ENCODE results near the gene FBXO42. TPM values are rescaled to one million over a fixed set of nuclear protein-coding genes. Genes with fewer than 3 reads are reported as not detected.

Gene FBXO42
- total and polyA plus RNA-seq, 2 of the 4 experiments (the other 2 are of a cell fraction) = 12.0 to 18.8 TPM

DNA sequence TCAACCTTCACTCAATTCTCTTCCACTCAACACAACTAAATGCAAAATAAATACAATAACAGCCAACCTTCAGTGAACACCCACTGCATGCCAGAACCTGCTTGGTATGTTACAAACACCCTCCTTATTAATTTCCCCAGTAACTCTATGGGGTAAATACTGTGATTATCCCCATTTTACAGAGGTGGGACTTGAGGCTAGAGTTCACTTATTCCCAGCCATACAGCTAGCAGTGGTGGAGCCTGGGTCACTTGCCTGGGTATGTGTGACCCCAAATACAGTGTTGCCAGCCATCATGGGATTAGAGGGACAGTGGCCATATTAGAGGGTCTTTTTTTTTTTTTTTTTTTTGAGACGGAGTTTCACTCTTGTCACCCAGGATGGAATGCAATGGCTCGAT, 116.9 kb downstream of the FBXO42 start:
- Histone ChIP-seq H4K91ac (ENCODE audit: insufficient read depth, low read depth, low read length) (no peak overlapping the region), H2AK5ac (ENCODE audit: low read depth, low read length) (no peak overlapping the region), H3K4me1 (ENCODE audit: control insufficient read depth, insufficient read depth, low read length) (peaks cover 10% of the 10 kb centered on the region), H3K23ac (ENCODE audit: low read depth, low read length) (no peak overlapping the region), H4K20me1 (ENCODE audit: insufficient read depth, low read length) (no peaks in the 10 kb centered on the region), H3K18ac (ENCODE audit: low read depth, low read length) (no peak overlapping the region), H3K9me3 (ENCODE audit: control insufficient read depth, insufficient read depth, low read length) (no peaks in the 10 kb centered on the region), H2BK120ac (ENCODE audit: low read depth, low read length) (no peak overlapping the region), H3K9ac (ENCODE audit: low read depth, low read length) (no peak overlapping the region), H2AFZ (replicated peaks; ENCODE audit: low read length, poor library complexity) (no peak overlapping the region), H3K36me3 (ENCODE audit: control insufficient read depth, insufficient read depth, low read length) (no peaks in the 10 kb centered on the region), H4K8ac (ENCODE audit: low read depth in 2 of 2, low read length in 2 of 2) (no peak overlapping the region), H3K4me3 (ENCODE audit: insufficient read depth, low read depth, low read length) (no peak overlapping the region), H2AK9ac (replicated peaks; ENCODE audit: low read depth, low read length, poor library complexity) (no peak overlapping the region), H3K9me1 (ENCODE audit: insufficient read depth, low read length) (0 out of 2 replicates have a peak, but pooled peaks cover 6% of the 10 kb centered on the region), H2BK20ac (ENCODE audit: low read depth, low read length) (no peak overlapping the region), H3K27ac (ENCODE audit: insufficient read depth, low read length) (no peak overlapping the region), H2BK5ac (ENCODE audit: low read depth, low read length, poor library complexity, severe bottlenecking) (no peak overlapping the region), H3K14ac (replicated peaks; ENCODE audit: low read depth, low read length) (no peak overlapping the region), H3K56ac (ENCODE audit: extremely low read depth, insufficient read depth, low read length) (no peak overlapping the region), H3K27me3 (ENCODE audit: control insufficient read depth, insufficient read depth, low read length) (no peaks in the 10 kb centered on the region), H3K4ac (ENCODE audit: low read depth, low read length) (no peak overlapping the region), H2BK15ac (ENCODE audit: low read depth, low read length) (no peak overlapping the region), H4K5ac (ENCODE audit: low read depth, low read length) (no peak overlapping the region), H3K79me1 (ENCODE audit: low read depth in 1 of 2, low read length in 2 of 2) (peaks cover 0 to 9% of the 10 kb centered on the region in 2 experiments; a peak in 2 of 4 replicates), H3K4me2 (ENCODE audit: low read depth, low read length) (no peak overlapping the region)
- no TSS peak for BruUV-seq (replicated peaks)
- TF ChIP-seq RAD21 (IDR thresholded peaks at IDR 0.05; ENCODE audit: low read length) (no peak), CEBPB (IDR thresholded peaks at IDR 0.05; ENCODE audit: low read depth, low read length) (no peak), MXI1 (IDR thresholded peaks at IDR 0.05; ENCODE audit: borderline replicate concordance, low read depth, low read length) (no peak), MAZ (IDR thresholded peaks at IDR 0.05; ENCODE audit: borderline replicate concordance, low read depth, low read length) (no peak)
- DNase-seq = no peak
- ChIA-PET POLR2A (ENCODE audit: unreplicated experiment) (interaction anchor here (0.7 kb wide), 1 partner anchor 18 kb away, joined by 21 read pairs; no protein-coding TSS in a partner anchor), CTCF (interaction anchor here (0.6 to 1.7 kb wide), 2 partner anchors 13 to 14 kb away, joined by 3 read pairs; no protein-coding TSS in a partner anchor)
- ATAC-seq (ENCODE audit: low read depth) = no peak
- intact Hi-C loops (cut with micrococcal nuclease) = no loop called here
- dilution Hi-C loops (cut with HindIII; ENCODE audit: low sequenced_read_pairs, unreplicated experiment) = no loop called here
- WGBS, 2 experiments (ENCODE audit: extremely low coverage in 2 of 2, insufficient read length in 1 of 2) = no CpG with 5 or more reads among the region's 2 CpGs
- in situ Hi-C loops (cut with MboI; ENCODE audit: low sequenced_read_pairs) = no loop called here

Data from IMR-90 (cell line).